ENCODE results near the gene PLEK. TPM values are rescaled to one million over a fixed set of nuclear protein-coding genes. Genes with fewer than 3 reads are reported as not detected.

PLEK gene
- total and polyA plus RNA-seq, 9 of the 15 experiments (the other 6 are each of a cell fraction or from before 2014, with no cell fraction given): 0.14 to 1.2 (median 0.36) TPM

GRCh38 chr2:68416081-68416675, 51.1 kb downstream of the PLEK start:
- H3K9me3 ChIP-seq (replicated peaks; ENCODE audit: control insufficient read depth, insufficient read depth, low read depth, low read length): no peaks in the 10 kb centered on the region
- no peaks in the 10 kb centered on the region for H3K36me3 ChIP-seq (ENCODE audit: control insufficient read depth, insufficient read depth, low read length)
- no peaks in the 10 kb centered on the region for H3K27me3 ChIP-seq (ENCODE audit: control insufficient read depth in 2 of 2, insufficient read depth in 2 of 2, low read length in 2 of 2)
- no peak overlapping the region for H3K9ac ChIP-seq (ENCODE audit: insufficient read depth in 1 of 2, low read depth in 2 of 2, low read length in 2 of 2)
- no peaks in the 10 kb centered on the region for H3K9me1 ChIP-seq (ENCODE audit: control insufficient read depth, insufficient read depth, low read length)
- no peaks in the 10 kb centered on the region for H3K79me2 ChIP-seq (ENCODE audit: control insufficient read depth, insufficient read depth, low read length)
- peaks cover 3 to 32% of the 10 kb centered on the region in 2 experiments; a peak in 4 of 5 replicates for H3K4me1 ChIP-seq (replicated peaks in 1 of 2; ENCODE audit: control insufficient read depth in 2 of 2, insufficient read depth in 2 of 2, low read length in 2 of 2)
- CTCF ChIA-PET (ENCODE audit: low intra/inter-chr PET ratio): no interaction called here
- POLR2A ChIA-PET: interaction anchor here (0.9 kb wide), 1 partner anchor 13 kb away, joined by 4 read pairs; no protein-coding TSS in a partner anchor
- no peak overlapping the region for H3K4me2 ChIP-seq (ENCODE audit: insufficient read depth, low read length)
- no peak overlapping the region for H2AFZ ChIP-seq (ENCODE audit: low read depth, low read length)
- in situ Hi-C loops (cut with MboI): no loop called here
- H4K20me1 ChIP-seq (replicated peaks; ENCODE audit: control insufficient read depth, insufficient read depth, low read length): no peaks in the 10 kb centered on the region
- no TSS peak for BruUV-seq (replicated peaks)
- TF ChIP-seq ZNF717 (CRISPR knock-in tag; IDR thresholded peaks at IDR 0.05) (no peak), HMG20B (CRISPR knock-in tag; IDR thresholded peaks at IDR 0.05) (no peak), SPI1 (IDR thresholded peaks at IDR 0.05; ENCODE audit: borderline replicate concordance, low read depth, low read length) (no peak), KLF13 (tag; IDR thresholded peaks at IDR 0.05; ENCODE audit: borderline replicate concordance, low read depth) (no peak), STAT5B (CRISPR knock-in tag; IDR thresholded peaks at IDR 0.05) (no peak), E2F1 (CRISPR knock-in tag; IDR thresholded peaks at IDR 0.05) (no peak), NFRKB (IDR thresholded peaks at IDR 0.05; ENCODE audit: low read depth) (no peak), RBM34 (IDR thresholded peaks at IDR 0.05; ENCODE audit: borderline replicate concordance, insufficient read depth, low read length) (no peak), ZNF263 (CRISPR knock-in tag; IDR thresholded peaks at IDR 0.05; ENCODE audit: borderline replicate concordance) (no peak), ZNF518B (CRISPR knock-in tag; IDR thresholded peaks at IDR 0.05) (no peak), ZNF395 (CRISPR knock-in tag; IDR thresholded peaks at IDR 0.05) (no peak)
- 67% methylated on average over 9 of the region's 9 CpGs for WGBS (ENCODE audit: insufficient coverage, low coverage, missing lambda C conversion rate)
- FAIRE-seq: no peak
- no peak overlapping the region for H3K27ac ChIP-seq (ENCODE audit: extremely low read depth, low read depth, low read length)
- intact Hi-C loops (cut with micrococcal nuclease): no loop called here
- no peak overlapping the region for H3K4me3 ChIP-seq
- no peak for ATAC-seq
- no peak for DNase-seq (ENCODE audit: extremely low read depth in 1 of 4, low spot score in 3 of 4)
